Stimulated activated CD8-positive, alpha-beta memory T cell treated with anti-CD3 and anti-CD28 coated beads, Interleukin-4, amount 100 ng/mL, for 1 hour (primary cell): ENCODE results near the gene BAIAP3.
"Not testable (repeated sequence)": the region's sequence is repeated elsewhere in the genome, so short reads cannot be mapped to it uniquely, and the experiment has no call there.

Experiments
- DNase-seq, 2 donors: peaks; one replicate each; pipeline ENCODE4 v3.0.0-alpha.2; 2020; ENCODE audit warnings: low read depth in 2 of 2, low spot score in 1 of 2

BAIAP3 gene

DNA sequence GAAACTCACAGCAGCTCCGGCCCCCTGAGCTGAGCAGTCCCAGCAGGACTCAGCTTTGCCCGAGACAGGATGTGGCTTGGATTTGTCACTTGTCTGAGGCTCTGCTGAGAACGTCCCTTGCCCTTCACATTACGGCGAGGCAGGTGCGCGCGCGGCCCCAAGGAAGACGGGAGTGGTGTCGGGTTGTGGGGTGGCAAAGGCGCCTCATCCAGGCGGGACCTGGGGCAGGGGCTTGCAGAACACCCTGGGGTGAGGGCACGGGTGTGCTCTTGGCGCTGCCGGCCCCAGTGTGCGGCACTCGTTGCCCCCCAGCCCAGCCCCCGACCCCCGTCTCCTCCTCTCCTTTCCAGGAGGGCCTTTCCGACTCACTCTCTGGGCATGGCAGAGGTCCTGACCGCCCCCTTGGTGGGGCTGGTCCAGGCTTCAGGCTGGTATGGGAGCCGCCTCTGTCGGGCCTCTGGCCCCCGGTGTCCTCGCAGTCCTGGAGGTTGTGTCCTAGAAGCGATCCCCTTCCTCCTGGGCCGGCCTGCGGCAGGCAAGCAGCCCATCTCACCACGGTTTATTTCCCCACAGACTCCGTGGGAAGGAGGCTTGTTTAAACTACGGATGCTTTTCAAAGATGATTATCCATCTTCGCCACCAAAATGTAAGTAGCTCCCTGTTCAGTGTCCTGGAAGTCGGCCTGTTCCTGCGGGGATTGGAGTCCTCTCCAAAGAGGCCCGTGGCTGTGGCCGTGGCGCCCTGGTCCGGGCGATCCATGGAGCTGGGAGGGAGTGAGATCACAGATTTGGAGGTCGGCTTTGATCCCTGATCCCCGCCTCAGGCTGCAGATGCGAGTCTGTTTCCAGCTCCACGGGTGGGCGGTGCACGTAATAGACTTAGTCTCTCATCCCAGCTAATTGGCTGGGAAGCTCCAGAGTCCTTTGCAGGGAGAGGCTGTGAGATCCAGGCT, 18.1 kb upstream of the BAIAP3 start:
- DNase-seq: no peak

DNA sequence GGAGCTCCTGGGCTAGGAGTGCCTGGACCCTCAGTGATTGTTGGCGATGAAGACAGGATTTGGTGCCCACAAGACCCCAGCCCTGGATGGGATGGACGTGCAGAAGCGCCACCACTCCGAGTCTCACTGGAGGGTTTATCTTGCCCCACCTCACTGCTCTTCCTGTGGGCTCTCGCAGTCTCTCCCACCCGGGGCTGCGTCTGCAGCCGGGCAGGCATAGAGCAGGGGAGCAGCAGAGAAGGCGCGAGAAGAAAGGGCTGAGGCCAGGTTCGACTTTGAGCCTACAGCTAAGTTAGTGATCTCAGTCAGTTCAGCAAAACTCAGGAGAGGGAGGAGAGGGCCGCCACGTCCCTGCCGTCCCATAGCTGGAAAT, 17.4 kb upstream of the BAIAP3 start:
- no peak for DNase-seq

DNA sequence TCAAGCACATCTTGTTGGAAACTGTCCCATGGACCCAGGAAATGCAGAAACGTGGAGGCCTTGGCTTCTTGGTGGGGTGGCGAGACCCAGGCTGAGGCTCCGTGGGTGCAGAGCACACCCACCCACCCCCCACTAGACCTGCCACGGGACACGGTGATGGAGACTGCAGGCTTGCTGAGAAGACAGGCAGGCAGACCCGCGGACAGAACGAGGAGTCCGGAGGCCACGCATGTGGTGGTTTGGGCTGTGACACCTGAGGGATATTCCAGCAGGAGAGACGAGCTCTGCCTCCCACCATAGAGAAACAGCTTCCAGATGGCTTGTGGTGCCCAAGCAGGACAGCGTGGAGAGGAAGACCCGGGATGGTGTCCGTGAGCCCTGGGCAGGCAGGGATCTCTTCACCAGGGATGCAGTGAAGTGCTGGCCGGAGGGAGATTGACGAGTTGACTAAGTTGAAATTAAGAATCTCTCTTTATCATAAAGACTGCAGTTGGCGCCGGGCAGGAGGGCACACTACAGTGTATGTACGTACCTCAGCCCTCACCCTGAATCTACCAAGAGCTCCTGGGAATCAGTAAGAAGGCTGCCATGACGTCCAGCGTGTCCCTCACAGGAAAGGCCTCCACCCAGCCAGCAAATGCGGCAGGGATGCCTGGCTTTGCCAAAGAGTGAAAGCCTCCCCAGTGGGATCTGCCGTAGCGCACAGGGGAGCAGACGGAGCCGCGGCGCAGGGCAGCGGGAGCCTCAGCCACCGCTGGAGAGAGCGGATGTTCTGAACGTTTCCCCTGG, 15.8 kb upstream of the BAIAP3 start:
- DNase-seq: no peak

DNA sequence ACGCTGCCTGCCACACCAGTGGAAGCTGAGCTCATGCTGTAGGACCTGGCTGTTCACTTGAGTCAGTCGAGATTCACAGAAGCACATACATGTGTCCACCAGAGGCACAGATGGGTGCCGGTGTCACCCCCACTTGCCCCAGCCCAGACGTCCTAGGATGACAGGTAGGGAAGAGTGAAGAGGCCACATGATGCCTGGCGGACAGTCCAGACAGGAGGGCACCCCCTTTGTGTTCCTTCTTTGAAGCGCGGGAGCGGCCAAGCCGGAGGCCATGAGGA, 15.2 kb upstream of the BAIAP3 start:
- DNase-seq: no peak

DNA sequence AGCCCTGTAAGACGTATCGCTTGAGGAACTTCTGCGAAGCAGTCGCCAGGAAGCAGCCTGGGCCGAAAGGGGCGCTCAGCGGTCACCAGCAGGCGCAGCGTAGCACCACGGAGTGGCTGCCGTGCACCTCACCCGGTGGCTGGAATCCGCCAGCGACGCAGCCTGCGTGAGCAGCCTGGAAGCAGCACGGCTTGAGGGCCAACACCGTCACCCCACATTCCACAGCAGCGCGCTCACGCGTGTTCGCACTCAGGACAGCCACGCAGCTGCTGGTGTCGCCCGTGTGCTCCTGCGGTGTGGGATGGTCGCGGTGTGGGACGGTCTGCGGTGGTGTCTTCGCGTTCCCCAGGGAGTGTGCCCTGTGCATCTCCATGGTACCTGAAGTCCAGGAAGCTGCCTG, 14.4 kb upstream of the BAIAP3 start:
- DNase-seq: no peak

DNA sequence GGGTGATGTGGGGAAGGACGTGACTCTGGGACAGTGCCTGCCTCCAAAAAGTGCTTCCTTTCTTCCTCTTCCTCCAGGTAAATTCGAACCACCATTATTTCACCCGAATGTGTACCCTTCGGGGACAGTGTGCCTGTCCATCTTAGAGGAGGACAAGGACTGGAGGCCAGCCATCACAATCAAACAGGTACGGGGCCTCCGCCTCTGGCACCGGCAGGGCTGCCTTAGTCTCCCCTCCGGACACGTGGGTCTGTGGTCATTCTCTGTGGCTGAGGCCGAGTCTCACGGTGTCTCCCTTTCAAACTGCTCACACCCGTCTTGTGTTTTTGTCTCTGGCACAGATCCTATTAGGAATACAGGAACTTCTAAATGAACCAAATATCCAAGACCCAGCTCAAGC, 13.3 kb upstream of the BAIAP3 start:
- no peak for DNase-seq

DNA sequence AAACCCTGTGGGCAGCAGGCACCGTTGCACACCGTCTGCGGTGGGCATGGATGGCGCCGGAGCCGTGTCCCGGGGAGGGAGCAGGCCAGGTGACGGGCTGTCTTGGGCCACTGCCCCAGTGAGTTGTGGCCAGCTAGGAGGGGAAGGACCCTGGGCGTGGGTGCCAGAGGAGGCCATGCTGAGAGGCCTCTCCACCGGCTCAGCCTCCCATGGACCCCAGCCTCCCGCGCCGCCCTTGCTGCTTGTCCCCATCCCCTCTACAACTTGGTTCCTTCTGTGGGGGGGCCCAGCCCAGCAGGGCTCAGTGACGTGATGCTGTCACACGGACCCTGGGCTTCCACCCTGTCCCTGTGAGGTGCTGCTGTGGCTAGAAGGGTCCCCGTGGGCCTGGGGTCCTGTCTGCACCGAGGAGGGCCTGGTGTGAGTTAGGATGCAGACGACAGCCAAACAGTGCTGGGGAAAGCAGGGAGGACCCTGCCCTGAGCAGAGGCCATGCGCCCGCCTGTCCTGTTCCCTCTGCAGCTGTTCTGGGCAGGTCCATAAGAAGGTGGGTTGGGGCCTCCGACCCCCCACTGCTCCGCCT, 12.7 kb upstream of the BAIAP3 start:
- DNase-seq: no peak

DNA sequence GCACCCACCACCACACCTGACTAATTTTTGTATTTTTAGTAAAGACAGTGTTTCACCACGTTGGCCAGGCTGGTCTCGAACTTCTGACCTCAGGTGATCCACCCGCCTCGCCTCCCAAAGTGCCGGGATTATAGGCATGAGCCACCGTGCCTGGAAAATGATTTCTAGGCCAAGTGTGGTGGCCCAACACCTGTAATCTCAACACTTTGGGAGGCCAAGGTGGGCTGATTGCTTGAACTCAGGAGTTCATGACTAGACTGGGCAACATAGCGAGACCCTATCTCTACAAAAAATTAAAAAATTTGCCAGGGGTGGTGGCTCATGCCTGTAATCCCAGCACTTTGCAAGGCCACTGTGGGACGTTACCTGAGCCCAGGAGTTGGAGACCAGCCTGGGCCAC, 11.0 kb upstream of the BAIAP3 start:
- DNase-seq: no peak

DNA sequence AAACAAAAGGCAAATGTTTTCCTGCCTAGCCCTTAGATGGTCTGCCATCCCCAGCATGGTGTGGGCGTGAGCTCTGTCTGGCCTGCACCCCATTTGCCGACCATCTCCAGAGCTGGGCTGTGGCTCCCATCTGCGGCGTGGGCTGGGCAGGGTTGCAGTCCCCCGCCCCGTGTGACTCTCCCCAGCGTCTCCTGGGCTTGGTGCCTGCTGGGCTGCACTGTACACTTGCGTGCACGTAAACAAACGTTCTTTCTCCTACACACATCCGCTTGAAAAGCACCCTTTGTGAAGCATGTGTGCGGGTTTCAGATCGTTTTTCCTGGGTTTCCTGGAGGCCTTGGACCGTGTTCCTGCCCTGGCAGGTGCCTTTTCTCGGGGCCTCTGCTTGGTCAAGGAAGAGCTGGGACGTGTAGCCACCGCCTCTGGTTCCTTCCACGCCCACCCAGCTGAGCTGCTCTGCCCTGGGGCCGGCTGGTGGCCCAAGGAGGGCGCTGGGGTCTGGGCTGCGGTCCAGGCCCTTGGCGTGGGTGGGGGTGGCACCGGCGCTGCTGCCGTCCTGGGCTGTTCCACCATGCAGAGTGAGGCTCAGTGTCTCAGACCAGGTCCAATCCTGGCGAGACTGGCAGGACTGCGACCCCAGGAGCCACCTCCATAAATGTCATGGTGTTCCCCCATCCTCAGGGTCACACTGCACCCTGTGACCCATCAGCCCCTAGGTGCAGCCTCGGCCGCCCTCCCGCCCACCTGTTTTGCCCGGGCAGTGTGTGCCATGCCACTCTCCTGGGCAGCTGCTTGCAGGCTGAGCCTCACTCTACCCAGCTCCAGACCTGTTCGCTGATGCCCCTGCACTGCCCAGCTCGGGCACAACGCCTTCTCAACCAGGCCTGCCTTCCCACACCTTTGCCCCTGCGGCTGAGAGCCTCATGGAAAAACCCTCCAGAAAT, 9.9 kb upstream of the BAIAP3 start:
- no peak for DNase-seq

DNA sequence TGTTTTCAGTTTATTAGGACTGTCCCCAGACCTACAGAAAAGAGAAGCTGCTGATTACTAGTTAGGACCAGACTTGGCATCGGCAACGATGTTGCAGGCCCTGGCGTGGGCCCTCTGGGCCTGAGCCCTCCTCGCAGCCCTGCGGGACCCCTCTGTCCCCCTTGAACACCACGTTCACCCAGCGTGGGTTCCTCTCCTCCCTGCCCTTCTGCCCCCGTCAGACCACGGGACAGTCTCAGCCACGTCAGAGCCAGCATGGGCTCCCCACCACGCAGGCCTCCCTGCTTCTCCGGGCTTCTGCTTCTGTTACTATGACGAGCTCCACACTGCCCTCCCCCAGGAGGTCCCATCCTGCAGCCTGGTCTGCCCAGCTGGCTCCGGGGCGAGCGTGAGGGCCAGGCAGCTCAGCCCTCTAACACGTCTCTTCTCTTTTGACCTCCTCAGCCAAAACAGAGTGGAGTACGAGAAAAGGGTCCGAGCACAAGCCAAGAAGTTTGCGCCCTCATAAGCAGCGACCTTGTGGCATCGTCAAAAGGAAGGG, 9.1 kb upstream of the BAIAP3 start:
- DNase-seq: no peak

DNA sequence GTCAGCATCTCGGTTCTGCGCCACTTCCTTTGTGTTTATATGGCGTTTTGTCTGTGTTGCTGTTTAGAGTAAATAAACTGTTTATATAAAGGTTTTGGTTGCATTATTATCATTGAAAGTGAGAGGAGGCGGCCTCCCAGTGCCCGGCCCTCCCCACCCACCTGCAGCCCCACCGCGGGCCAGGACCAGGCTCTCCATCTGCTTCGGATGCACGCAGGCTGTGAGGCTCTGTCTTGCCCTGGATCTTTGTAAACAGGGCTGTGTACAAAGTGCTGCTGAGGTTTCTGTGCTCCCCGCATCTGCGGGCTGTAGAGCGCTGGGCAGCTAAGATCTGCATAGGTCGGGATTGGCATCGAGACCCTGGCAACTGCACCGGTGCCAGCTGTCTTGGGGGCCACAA, 8.2 kb upstream of the BAIAP3 start:
- no peak for DNase-seq

DNA sequence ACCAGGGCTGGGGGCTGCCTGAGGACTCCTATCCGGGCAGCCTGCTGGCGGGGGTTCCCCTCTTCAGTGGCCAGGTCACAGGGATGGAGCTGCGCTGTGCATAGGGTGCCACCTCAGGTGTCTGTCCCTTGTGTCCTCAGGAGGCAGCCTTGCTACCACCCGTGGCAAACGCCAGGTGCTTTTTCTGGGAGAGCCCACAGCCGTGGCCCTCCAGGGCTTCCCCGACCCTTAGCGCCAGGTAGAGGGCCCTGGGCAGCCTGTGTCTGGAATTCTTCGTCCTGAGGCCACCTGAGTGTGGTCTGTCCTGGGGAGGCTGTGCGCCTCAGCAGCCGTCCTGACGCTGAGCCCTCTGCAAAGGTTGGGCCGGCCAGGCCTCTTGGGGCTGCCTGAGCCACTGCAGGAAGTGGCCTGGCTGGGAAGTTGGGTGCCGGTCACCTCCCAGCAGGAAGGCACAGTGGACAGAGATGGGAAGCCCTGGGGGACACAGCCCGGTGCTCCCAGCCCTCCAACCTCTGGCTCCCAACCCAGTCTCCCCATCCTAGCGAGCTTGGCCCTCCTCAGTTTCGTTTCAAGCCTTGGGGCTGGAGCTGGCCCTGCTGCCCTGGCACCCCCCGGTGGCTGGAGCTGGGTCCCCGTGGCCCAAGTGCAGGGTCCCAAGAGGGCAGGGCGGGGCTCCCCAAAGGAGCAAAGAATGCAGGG, 7.6 kb upstream of the BAIAP3 start:
- no peak for DNase-seq

DNA sequence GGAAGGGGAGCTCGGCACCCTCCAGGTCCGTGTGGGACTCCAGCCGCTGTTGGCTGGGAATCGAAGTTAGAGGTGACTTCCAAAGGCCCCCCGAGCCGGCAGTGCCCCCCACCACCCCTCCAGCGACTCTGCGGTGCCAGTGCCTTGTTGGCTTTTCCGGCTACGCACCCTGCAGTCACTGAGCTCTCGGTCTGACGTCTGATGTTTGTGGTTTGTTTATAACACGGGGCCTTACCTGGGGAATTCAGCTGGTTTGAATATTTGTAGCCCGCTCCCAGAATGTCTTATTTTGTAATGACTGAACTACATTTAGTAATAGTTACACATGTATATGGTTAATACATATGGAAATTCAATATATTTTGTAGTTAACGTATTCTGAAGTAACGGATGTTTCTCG, 7.1 kb upstream of the BAIAP3 start:
- no peak for DNase-seq

DNA sequence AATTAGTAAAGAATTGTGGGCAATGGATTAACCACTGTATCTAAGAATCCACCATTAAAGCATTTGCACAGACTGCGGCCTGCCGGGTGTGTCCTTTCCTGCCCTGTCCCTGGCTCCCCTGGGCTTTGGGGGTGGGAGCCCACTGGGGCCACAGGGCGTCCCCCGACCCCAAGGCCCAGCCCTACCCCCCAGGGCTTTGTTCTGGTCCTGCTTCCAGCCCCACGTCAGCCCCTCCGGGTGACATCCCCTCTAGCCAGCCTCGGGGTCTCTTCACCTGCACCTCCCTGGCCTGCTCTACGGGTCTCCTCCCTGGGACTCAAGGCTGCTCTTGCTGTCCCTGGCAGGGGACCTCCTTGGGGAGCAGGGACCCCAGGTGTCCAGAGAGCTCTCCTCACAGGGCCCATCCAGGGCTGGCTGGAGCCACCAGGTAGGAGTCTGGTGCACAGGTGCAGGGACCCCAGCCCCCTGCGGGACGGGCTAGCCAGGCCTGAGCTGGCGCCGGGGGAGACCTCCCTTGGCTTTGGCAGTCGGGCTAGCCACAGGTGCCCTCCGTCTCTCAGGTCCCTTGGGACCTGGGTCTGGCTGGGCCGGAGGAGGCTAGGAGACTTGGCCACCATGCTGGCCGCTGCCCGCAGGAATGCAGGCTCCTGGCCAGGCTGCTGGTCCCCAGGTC, 6.4 kb upstream of the BAIAP3 start:
- no peak for DNase-seq

DNA sequence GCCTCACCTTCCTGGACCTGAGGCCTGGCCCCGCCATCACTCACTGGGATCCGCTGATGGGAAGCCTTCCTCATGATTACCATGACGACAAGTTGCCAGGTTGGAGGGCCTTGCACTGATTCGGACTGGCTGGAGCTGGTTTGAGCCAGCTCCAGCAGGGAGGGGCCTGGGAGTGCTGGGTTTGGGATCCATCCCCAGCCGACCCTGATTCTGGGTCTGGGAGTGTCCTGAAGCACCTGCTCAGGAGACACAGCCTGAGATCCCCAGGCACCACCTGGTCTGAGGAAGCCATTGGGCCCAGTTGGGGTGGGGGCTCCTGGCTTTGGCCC, 5.9 kb upstream of the BAIAP3 start:
- DNase-seq: no peak

DNA sequence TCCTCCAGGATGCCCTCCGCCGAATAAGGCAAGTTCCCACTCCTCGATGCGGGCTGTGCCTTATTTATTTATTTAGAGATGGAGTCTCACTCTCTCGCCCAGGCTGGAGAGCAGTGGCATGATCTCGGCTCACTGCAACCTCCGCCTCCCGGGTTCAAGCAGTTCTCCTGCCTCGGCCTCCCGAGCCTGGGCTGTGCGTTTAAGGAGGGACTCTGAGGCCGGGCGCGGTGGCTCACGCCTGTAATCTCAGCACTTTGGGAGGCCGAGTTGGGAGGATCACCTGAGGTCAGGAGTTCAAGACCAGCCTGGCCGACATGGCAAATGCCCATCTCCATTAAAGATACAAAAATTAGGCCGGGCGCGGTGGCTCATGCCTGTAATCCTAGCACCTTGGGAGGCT, 5.3 kb upstream of the BAIAP3 start:
- DNase-seq: not testable (repeated sequence)

DNA sequence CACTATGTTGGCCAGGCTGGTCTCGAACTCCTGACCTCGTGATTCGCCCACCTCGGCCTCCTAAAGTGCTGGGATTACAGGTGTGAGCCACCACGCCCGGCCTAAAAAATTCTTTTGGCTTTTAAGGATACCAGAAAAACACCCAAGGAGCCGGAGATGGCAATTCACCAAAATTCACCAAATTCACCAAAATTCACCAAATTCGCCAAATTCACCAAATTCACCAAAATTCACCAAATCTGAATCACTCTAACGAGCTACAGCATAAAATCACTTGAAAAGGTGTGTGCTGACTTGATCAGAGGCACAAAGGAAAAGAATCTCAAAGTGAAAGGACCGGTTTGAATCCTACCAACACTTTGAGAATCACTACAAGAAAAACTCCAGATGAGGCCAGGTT, 4.5 kb upstream of the BAIAP3 start:
- not testable (repeated sequence) for DNase-seq

DNA sequence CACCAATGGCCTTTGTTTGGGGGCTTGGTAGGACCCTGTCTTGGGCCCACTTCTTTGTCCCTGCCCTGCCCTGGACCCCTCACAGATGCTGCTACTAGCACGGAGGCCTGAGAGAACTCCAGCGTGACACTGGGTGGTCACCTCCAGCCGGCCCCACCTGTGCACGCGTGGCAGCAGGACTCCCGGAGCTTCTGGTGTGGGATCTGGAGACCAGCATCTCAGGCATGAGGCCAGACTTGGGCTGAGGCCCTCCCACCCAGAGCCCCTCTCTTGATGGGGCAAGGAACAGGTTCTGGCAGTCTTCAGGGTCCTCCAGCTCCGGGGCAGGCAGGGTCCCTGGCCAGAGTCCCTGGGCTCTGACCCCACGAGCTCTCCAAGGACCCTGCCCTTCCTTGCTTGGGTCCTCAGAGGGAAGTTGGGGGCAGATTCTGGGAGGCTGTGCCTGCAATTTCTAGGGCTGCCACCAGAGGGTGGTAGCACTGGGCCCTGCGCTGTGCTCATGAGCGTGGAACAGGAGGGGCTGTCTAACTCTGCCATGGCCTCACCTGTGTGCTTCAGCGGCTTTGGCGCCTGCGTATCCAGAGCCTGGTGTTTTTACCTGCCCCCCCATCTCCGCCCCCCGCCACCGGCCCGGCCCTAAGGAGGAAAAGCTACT, 3.1 kb upstream of the BAIAP3 start:
- DNase-seq: no peak

DNA sequence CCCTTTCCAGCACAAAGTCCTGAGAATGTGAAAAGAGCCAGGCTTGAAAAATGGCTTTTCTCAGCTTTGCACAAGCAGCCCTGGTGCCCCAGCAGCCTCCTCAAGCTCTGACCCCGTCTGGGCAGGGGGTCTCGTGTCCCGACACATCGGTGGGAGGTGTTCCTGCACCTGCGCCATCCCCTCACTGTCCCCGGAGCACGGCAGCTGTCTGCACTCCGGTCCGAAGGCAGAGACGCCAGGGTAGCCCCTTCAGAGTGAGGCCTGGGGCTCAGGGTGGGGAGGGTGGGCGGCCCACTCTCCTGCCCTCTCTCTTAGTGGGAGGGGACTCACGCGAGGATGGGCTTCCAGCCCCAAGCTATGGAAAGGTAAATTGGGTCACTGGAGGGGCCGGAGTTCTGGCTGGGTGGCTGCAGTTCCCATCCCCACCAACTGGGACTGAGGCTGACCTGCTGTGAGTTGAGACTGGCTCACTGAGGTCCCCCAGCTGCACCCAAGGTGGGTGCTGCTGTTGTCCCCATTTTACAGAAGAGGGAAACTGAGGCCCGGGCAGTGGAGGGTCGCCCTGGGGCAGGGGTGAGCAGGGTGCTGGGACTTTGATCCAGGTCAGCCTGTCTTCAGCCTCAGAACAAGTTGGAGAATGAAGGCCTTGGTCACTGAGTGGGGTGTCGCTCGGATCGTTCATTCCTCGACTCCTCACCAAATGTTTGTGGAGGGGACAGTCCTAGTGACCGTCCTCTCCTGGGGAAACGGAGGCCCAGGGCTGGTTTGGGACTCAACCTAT, 2.3 kb upstream of the BAIAP3 start:
- DNase-seq: no peak
